Measurements from ENCODE around the gene FOLR2. TPM values are rescaled to one million over a fixed set of nuclear protein-coding genes. Genes with fewer than 3 reads are reported as not detected.

Gene FOLR2
- polyA plus RNA-seq, 1 donor (not counting 4 experiments of a cell fraction or from before 2014, with no cell fraction given), result not detected

DNA sequence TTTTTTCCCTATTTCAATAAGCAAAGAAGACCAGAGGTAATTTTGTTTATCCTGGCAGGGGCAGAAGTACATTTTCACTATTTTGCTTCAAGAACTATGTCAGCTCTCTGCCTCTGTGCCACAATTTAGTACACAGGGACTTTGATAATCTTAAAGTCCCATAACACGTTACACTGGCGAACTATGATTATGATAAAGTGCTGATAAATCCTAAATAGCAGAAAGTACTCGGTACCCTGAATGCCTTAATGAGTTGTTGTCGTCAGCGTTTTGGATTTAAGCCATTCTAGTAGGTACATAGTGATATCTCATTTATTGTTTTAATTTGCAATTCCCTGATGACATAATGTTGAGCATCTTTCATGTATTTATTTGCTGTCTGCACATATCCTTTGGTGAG is 44.0 kb downstream of the FOLR2 start:
- TF ChIP-seq CTCF (optimal IDR thresholded peaks at IDR 0.05 in 1 of 3, IDR thresholded peaks at IDR 0.05 in 1 of 3, conservative IDR thresholded peaks at IDR 0.05 in 1 of 3; ENCODE audit: extremely low read depth in 1 of 3, insufficient read depth in 2 of 3, low read length in 3 of 3) (no peak), EZH2 (IDR thresholded peaks at IDR 0.05; ENCODE audit: low read length) (no peak)
- no peaks in the 10 kb centered on the region for H3K4me1 ChIP-seq (ENCODE audit: control insufficient read depth, extremely low read depth, insufficient read depth, low read length)
- no peaks in the 10 kb centered on the region for H3K36me3 ChIP-seq (ENCODE audit: control insufficient read depth in 2 of 2, extremely low read depth in 1 of 2, insufficient read depth in 2 of 2, low read length in 2 of 2)
- FAIRE-seq (no peak), DNase-seq (ENCODE audit: low read depth, low spot score) (no peak)
- no peak overlapping the region for H3K4me3 ChIP-seq (ENCODE audit: control insufficient read depth in 2 of 3, extremely low read depth in 1 of 3, insufficient read depth in 2 of 3, low read depth in 1 of 3, low read length in 3 of 3)
- H3K27ac ChIP-seq (ENCODE audit: control insufficient read depth, insufficient read depth, low read length), result no peak overlapping the region
- H3K4me2 ChIP-seq (ENCODE audit: control insufficient read depth, extremely low read depth, insufficient read depth, low read depth, low read length), result no peak overlapping the region
- dilution Hi-C loops (cut with MboI; ENCODE audit: extremely low pct_ligation_motif_present, low sequenced_read_pairs), result no loop called here
- no peaks in the 10 kb centered on the region for H3K79me2 ChIP-seq (ENCODE audit: control insufficient read depth, insufficient read depth, low read length)
- no peak overlapping the region for H2AFZ ChIP-seq (ENCODE audit: control insufficient read depth, low read length)
- H3K27me3 ChIP-seq (ENCODE audit: control insufficient read depth, extremely low read depth, insufficient read depth, low read length), result no peaks in the 10 kb centered on the region
- H4K20me1 ChIP-seq (ENCODE audit: control insufficient read depth, extremely low read depth, insufficient read depth, low read length), result no peaks in the 10 kb centered on the region
- H3K9me3 ChIP-seq (ENCODE audit: control insufficient read depth, low read depth, low read length), result no peaks in the 10 kb centered on the region
- H3K9me1 ChIP-seq (ENCODE audit: control insufficient read depth, extremely low read depth, insufficient read depth, low read length), result no peaks in the 10 kb centered on the region
- no peak overlapping the region for H3K9ac ChIP-seq (ENCODE audit: control insufficient read depth, extremely low read depth, insufficient read depth, low read length)

GRCh38 chr11:72263361-72263760 is 46.8 kb downstream of the FOLR2 start:
- no peaks in the 10 kb centered on the region for H3K4me1 ChIP-seq (ENCODE audit: control insufficient read depth, extremely low read depth, insufficient read depth, low read length)
- TF ChIP-seq EZH2 (IDR thresholded peaks at IDR 0.05; ENCODE audit: low read length) (no peak), CTCF (optimal IDR thresholded peaks at IDR 0.05 in 1 of 3, IDR thresholded peaks at IDR 0.05 in 1 of 3, conservative IDR thresholded peaks at IDR 0.05 in 1 of 3; ENCODE audit: extremely low read depth in 1 of 3, insufficient read depth in 2 of 3, low read length in 3 of 3) (no peak)
- no peak overlapping the region for H3K4me2 ChIP-seq (ENCODE audit: control insufficient read depth, extremely low read depth, insufficient read depth, low read depth, low read length)
- FAIRE-seq (no peak), DNase-seq (ENCODE audit: low read depth, low spot score) (no peak)
- no peaks in the 10 kb centered on the region for H3K79me2 ChIP-seq (ENCODE audit: control insufficient read depth, insufficient read depth, low read length)
- dilution Hi-C loops (cut with MboI; ENCODE audit: extremely low pct_ligation_motif_present, low sequenced_read_pairs), result no loop called here
- no peak overlapping the region for H3K9ac ChIP-seq (ENCODE audit: control insufficient read depth, extremely low read depth, insufficient read depth, low read length)
- no peaks in the 10 kb centered on the region for H3K36me3 ChIP-seq (ENCODE audit: control insufficient read depth in 2 of 2, extremely low read depth in 1 of 2, insufficient read depth in 2 of 2, low read length in 2 of 2)
- H3K9me1 ChIP-seq (ENCODE audit: control insufficient read depth, extremely low read depth, insufficient read depth, low read length), result no peaks in the 10 kb centered on the region
- H2AFZ ChIP-seq (ENCODE audit: control insufficient read depth, low read length), result no peak overlapping the region
- no peaks in the 10 kb centered on the region for H4K20me1 ChIP-seq (ENCODE audit: control insufficient read depth, extremely low read depth, insufficient read depth, low read length)
- no peak overlapping the region for H3K4me3 ChIP-seq (ENCODE audit: control insufficient read depth in 2 of 3, extremely low read depth in 1 of 3, insufficient read depth in 2 of 3, low read depth in 1 of 3, low read length in 3 of 3)
- no peaks in the 10 kb centered on the region for H3K27me3 ChIP-seq (ENCODE audit: control insufficient read depth, extremely low read depth, insufficient read depth, low read length)
- no peaks in the 10 kb centered on the region for H3K9me3 ChIP-seq (ENCODE audit: control insufficient read depth, low read depth, low read length)
- H3K27ac ChIP-seq (ENCODE audit: control insufficient read depth, insufficient read depth, low read length), result no peak overlapping the region

All from keratinocyte (primary cell).